HuH-7 (cell line): ENCODE measurements around the gene IL22RA2.

Experiments used
- DNase-seq: peaks from one replicate; pipeline ENCODE4 v3.0.0; 2011; ENCODE audit warnings: low spot score

The IL22RA2 gene

DNA sequence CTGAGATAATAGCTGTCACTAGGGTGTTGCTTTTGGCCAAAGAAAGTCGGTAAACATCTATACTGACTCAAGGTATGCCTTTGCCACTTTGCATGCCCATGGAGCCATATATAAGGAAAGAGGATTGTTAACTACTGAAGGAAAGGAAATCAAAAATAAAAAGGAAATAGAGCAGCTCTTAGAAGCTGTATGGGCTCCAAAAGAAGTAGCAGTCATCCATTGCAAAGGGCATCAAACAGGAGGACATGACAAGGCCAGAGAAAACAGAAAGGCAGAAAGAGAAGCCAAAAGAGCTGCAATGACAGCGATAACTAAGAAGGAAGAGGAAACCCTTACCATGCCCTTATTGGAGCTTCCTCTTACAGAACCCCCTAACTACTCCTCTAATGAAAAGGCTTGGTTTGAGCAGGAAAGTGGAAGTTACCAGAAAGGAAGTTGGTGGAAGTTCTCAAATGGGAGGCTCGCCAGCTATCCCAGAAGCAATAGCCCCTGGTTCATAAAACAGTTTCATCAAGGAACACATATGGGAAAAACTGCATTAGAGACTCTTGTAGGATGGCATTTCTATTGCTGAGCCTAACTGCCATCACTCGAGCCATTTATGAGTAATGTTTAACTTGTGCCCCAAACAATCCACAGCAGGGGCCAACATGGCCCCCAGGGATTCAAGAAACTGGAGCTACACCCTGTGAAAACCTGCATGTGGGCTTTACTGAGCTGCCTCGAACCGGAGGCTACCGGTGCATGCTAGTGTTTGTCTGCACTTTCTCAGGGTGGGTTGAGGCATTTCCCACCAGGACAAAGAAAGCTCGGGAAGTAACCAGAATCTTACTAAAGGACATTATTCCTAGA is 7.0 kb downstream of the IL22RA2 start:
- DNase-seq, result no peak

DNA sequence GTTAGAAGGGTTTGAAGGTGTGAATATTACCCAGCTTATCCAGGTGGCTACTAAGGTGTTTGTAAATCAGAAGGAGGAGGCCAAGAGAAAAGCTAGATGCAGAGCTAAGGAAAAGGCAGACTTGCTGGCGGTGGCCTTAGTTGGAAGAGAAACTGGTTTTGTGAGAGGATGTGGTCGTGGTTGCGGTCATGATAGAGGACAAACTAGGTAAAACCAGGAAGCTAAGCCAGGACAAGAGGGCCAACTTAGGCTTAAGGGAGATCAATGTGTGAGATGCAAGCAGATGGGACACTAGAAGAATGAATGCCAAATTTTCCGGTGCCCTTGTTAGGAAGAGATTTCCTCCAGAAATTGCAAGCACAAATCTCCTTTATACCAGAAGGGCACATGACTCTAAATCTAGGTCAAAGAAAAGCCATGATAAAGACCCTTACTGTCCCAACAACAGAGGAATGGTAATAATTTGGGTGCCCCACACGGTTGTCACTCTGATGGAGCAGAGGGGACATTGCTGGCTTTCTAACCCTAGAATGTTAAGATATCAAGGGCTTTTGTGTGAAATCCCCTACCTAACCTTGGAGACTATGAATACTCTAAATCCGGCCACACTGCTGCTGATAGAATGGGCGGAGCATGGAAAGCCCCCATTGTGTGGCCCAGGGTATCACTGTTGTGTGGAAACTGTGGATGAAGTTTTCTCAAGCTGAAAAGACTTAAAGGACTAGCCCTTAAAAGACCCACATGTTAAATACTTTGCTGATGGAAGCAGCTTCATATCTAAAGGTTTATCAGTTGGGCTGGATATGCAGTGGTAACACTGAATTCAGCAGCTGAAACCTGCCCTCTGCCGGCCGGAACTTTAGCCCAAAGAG is 7.8 kb downstream of the IL22RA2 start:
- peak; percentile 12 for DNase-seq

- no peak for DNase-seq
These were observed 9.6 kb downstream of the IL22RA2 start for GRCh38 chr6:137163732-137164318.

- DNase-seq, result no peak
These were observed 10.6 kb downstream of the IL22RA2 start for GRCh38 chr6:137162692-137163306.

DNA sequence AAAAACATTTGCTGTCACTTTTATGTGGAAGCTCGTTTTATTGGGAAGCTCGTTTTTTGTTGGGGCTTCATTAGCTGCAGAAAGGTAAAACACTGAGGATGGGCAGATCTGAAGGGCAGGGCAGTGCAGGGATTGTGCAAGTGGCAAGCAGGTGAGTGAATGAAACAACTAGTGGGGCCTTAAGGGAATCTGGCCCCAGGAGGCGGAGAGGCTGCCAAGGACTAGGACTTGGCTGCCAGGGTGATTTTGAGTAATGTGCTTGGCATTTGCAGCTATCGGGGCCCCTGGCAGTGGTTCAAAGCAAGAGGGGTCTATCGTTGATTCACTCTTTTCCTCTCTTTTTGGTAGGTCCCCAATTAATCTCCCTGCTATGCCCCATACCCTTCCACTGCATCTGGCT is 11.5 kb downstream of the IL22RA2 start:
- DNase-seq, result no peak

GRCh38 chr6:137160763-137161162 is 12.7 kb downstream of the IL22RA2 start:
- no peak for DNase-seq

GRCh38 chr6:137159912-137160311 is 13.5 kb downstream of the IL22RA2 start:
- no peak for DNase-seq

- DNase-seq, result no peak
These were observed 15.8 kb downstream of the IL22RA2 start for GRCh38 chr6:137157601-137158000.

GRCh38 chr6:137156650-137157049 is 16.8 kb downstream of the IL22RA2 start:
- DNase-seq, result no peak

GRCh38 chr6:137155830-137156229 is 17.6 kb downstream of the IL22RA2 start:
- DNase-seq, result no peak

- no peak for DNase-seq
These were observed 23.4 kb downstream of the IL22RA2 start for GRCh38 chr6:137150072-137150471.

- no peak for DNase-seq
These were observed 24.4 kb downstream of the IL22RA2 start for GRCh38 chr6:137149035-137149393.

GRCh38 chr6:137148306-137149034 is 25.0 kb downstream of the IL22RA2 start:
- peak; percentile 21 for DNase-seq

- no peak for DNase-seq
These were observed 26.2 kb downstream of the IL22RA2 start for GRCh38 chr6:137147195-137147594.

GRCh38 chr6:137146206-137146605 is 27.2 kb downstream of the IL22RA2 start:
- DNase-seq, result no peak

DNA sequence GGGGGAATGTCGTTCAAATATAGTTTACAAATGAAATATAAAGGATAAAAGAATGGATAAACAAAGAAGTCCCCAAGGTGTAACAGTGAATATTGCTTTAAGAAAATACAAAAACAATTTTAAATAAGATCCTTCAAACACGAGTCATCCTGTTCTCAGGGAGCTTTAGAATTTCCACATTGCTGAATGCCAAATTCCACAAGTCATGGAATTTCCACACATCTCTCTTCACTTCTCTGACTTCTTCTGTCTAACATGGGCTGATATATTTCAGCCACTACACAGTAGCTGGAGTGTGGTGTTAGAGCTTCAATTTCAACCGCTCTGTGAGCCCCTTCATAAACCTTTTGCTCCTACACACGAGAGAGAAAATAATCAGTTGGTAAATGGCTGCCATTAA is 28.0 kb downstream of the IL22RA2 start:
- DNase-seq, result no peak

- DNase-seq, result no peak
These were observed 37.4 kb downstream of the IL22RA2 start for GRCh38 chr6:137136065-137136464.

DNA sequence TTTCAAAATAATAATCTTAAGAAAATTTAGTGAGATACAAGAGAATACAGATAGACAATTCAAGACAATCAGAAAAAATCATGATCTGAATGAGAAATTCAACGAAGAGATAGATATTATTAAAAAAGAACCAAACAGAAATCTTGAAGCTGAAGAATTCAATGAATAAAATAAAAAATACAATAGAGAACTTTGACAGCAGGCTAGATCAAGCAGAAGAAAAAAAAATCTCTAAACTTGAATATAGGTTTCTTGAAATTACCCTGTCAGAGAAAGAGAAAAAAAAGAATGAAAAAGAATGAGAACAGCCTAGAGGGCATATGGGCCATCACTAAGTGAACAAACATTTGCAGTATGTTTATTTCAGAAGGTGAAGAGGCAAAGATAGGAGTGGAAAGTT is 39.0 kb downstream of the IL22RA2 start:
- no peak for DNase-seq

DNA sequence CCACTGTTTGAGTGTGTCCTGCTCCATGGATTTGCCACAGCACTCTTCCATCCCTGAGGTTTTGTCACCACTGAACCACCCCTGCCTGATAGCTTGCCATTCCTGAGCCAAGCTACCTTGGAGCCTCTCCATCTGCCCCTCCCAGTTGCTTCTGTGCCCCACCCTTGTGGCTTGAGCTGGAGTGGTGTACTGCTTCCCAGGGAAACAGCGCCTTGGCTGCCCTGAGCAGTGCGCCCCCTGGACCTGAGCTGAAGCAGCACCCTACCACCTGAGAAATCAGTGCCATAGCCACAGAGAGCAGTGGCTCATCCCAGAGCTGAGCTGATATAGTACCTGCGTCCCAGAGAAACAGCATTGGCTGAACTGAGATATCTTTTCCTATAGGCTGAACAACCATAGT is 40.3 kb downstream of the IL22RA2 start:
- no peak for DNase-seq

GRCh38 chr6:137126875-137127485 is 46.5 kb downstream of the IL22RA2 start:
- DNase-seq, result no peak

GRCh38 chr6:137123078-137123477 is 50.4 kb downstream of the IL22RA2 start:
- no peak for DNase-seq
